IPS DF 6.9 (cell line): ENCODE results near the gene COMMD4.

Experiments used
- DNase-seq: peaks from one replicate; pipeline ENCODE4 v3.0.0-alpha.2; 2013; ENCODE audit warnings: low read depth, low spot score
- H3K27ac ChIP-seq: one replicate; pipeline ENCODE4 v1.5.1; 2013; ENCODE audit warnings: low read length, control low read depth
- H3K27me3 ChIP-seq: 2 replicates; pipeline ENCODE4 v1.6.1; 2013; ENCODE audit warnings: mild to moderate bottlenecking, low read length; ENCODE audit not compliant: control insufficient read depth, insufficient read depth
- H3K36me3 ChIP-seq: 2 replicates; pipeline ENCODE4 v1.6.1; 2013; ENCODE audit warnings: low read length; ENCODE audit not compliant: control insufficient read depth, insufficient read depth
- H3K4me1 ChIP-seq: 2 replicates; pipeline ENCODE4 v1.6.1; 2013; ENCODE audit warnings: low read length; ENCODE audit not compliant: control insufficient read depth, insufficient read depth
- H3K4me3 ChIP-seq: 2 replicates; pipeline ENCODE4 v1.5.1; 2013; ENCODE audit warnings: mild to moderate bottlenecking, low read length
- H3K9me3 ChIP-seq: 2 replicates; pipeline ENCODE4 v1.6.1; 2013; ENCODE audit warnings: low read length, inconsistent platforms; ENCODE audit not compliant: control insufficient read depth, insufficient read depth
- WGBS: extraction: QIAGEN DNeasy Blood & Tissue Kit; methylation state at CpG from one replicate; pipeline ENCODE4 v1.1.7; 2013; ENCODE audit warnings: mixed read lengths, missing lambda C conversion rate; ENCODE audit not compliant: insufficient read length, insufficient coverage; 5-methylcytosine and 5-hydroxymethylcytosine counted together

The COMMD4 gene

GRCh38 chr15:75363786-75364185 lies 27.9 kb downstream of the COMMD4 start:
- no peak for DNase-seq
- Histone ChIP-seq H3K36me3 (peaks cover 28% of the 10 kb centered on the region), H3K27me3 (no peaks in the 10 kb centered on the region), H3K9me3 (no peaks in the 10 kb centered on the region), H3K4me3 (no peak overlapping the region), H3K4me1 (peaks cover 3% of the 10 kb centered on the region; the same call in 1 of the 2 replicates), H3K27ac (no peak overlapping the region)
- no CpG with 5 or more reads among the region's 9 CpGs for WGBS

- WGBS = no CpG with 5 or more reads among the region's 6 CpGs
- Histone ChIP-seq H3K4me1 (peaks cover 3% of the 10 kb centered on the region), H3K36me3 (peaks cover 22% of the 10 kb centered on the region), H3K27ac (no peak overlapping the region), H3K27me3 (no peaks in the 10 kb centered on the region), H3K4me3 (no peak overlapping the region), H3K9me3 (no peaks in the 10 kb centered on the region)
- DNase-seq = no peak
These were observed 29.0 kb downstream of the COMMD4 start for GRCh38 chr15:75364881-75365280.

- peaks cover 3% of the 10 kb centered on the region for H3K4me1 ChIP-seq
- no peaks in the 10 kb centered on the region for H3K9me3 ChIP-seq
- H3K4me3 ChIP-seq = no peak overlapping the region
- H3K27ac ChIP-seq = no peak overlapping the region
- no peaks in the 10 kb centered on the region for H3K27me3 ChIP-seq
- H3K36me3 ChIP-seq = peaks cover 18% of the 10 kb centered on the region
- no CpG with 5 or more reads among the region's 3 CpGs for WGBS
- DNase-seq = no peak
These were observed 30.3 kb downstream of the COMMD4 start for GRCh38 chr15:75366163-75366562.

GRCh38 chr15:75367006-75367405 lies 31.1 kb downstream of the COMMD4 start:
- no peak for DNase-seq
- Histone ChIP-seq H3K4me3 (no peak overlapping the region), H3K27me3 (no peaks in the 10 kb centered on the region), H3K9me3 (no peaks in the 10 kb centered on the region), H3K27ac (no peak overlapping the region), H3K4me1 (peaks cover 3% of the 10 kb centered on the region), H3K36me3 (peaks cover 19% of the 10 kb centered on the region)

- no peak overlapping the region for H3K27ac ChIP-seq
- peaks cover 3% of the 10 kb centered on the region for H3K4me1 ChIP-seq
- DNase-seq = no peak
- no peaks in the 10 kb centered on the region for H3K27me3 ChIP-seq
- no CpG with 5 or more reads among the region's 7 CpGs for WGBS
- no peaks in the 10 kb centered on the region for H3K9me3 ChIP-seq
- H3K36me3 ChIP-seq = peaks cover 16% of the 10 kb centered on the region
- no peak overlapping the region; the same call in 1 of the 2 replicates for H3K4me3 ChIP-seq
These were observed 31.6 kb downstream of the COMMD4 start for GRCh38 chr15:75367406-75367912.

GRCh38 chr15:75367913-75368688 lies 32.2 kb downstream of the COMMD4 start, which contains the start of gene MAN2C1:
Gene MAN2C1, minus strand, starts transcription at chr15:75368607. Its CDS starts 24 bp downstream, at chr15:75368583.
- Histone ChIP-seq H3K27me3 (no peaks in the 10 kb centered on the region), H3K36me3 (peaks cover 15% of the 10 kb centered on the region), H3K4me3 (peak within 1 kb of the TSS; percentile 87), H3K4me1 (peaks cover 3% of the 10 kb centered on the region), H3K9me3 (no peaks in the 10 kb centered on the region), H3K27ac (no peak within 1 kb of the TSS)
- DNase-seq = peak; percentile 97
- WGBS = no CpG with 5 or more reads among the region's 67 CpGs

GRCh38 chr15:75368689-75369239 lies 32.9 kb downstream of the COMMD4 start:
- Histone ChIP-seq H3K27me3 (no peaks in the 10 kb centered on the region), H3K9me3 (no peaks in the 10 kb centered on the region), H3K36me3 (peaks cover 15% of the 10 kb centered on the region), H3K4me1 (peaks cover 3% of the 10 kb centered on the region), H3K4me3 (peak overlapping the region; percentile 87; the same call in 1 of the 2 replicates), H3K27ac (no peak overlapping the region)
- WGBS = no CpG with 5 or more reads among the region's 23 CpGs
- DNase-seq = no peak

GRCh38 chr15:75369897-75370581 lies 34.2 kb downstream of the COMMD4 start:
- Histone ChIP-seq H3K36me3 (peaks cover 22% of the 10 kb centered on the region), H3K4me3 (no peak overlapping the region), H3K27ac (no peak overlapping the region), H3K27me3 (no peaks in the 10 kb centered on the region), H3K4me1 (peaks cover 3% of the 10 kb centered on the region), H3K9me3 (no peaks in the 10 kb centered on the region)
- WGBS = no CpG with 5 or more reads among the region's 7 CpGs
- no peak for DNase-seq

GRCh38 chr15:75371486-75371885 lies 35.6 kb downstream of the COMMD4 start:
- H3K27me3 ChIP-seq = no peaks in the 10 kb centered on the region
- H3K36me3 ChIP-seq = peaks cover 28% of the 10 kb centered on the region
- H3K4me3 ChIP-seq = no peak overlapping the region
- no CpG with 5 or more reads among the region's 1 CpG for WGBS
- H3K9me3 ChIP-seq = no peaks in the 10 kb centered on the region
- no peak for DNase-seq
- H3K27ac ChIP-seq = no peak overlapping the region
- H3K4me1 ChIP-seq = peaks cover 3% of the 10 kb centered on the region

- H3K9me3 ChIP-seq = no peaks in the 10 kb centered on the region
- no peaks in the 10 kb centered on the region for H3K27me3 ChIP-seq
- WGBS = no CpG with 5 or more reads among the region's 11 CpGs
- no peak overlapping the region for H3K27ac ChIP-seq
- H3K4me1 ChIP-seq = peaks cover 3% of the 10 kb centered on the region
- peaks cover 24% of the 10 kb centered on the region for H3K36me3 ChIP-seq
- DNase-seq = no peak
- H3K4me3 ChIP-seq = no peak overlapping the region
These were observed 36.2 kb downstream of the COMMD4 start for GRCh38 chr15:75371901-75372688.
